Measurements from ENCODE around the gene CCDC106.

Gene CCDC106

DNA sequence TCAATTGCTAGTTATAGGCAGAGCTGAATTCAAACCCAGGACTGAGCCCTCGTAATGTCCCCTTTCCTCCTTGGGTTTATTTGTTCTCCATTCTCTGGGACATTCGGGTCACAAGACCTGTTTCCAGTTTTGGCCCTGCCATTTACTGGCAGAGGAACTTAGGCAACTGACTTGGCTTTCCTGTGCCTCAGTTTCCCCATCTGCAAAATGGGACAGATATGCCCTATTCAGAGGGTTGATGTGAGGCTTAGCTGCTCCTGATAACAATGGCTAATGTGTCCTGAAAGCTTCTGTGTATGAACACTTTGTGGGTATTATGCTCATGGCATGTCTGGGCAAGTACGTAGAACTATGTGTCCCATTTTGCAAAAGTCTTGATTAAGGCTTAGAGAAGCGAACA lies 46.9 kb upstream of the CCDC106 start:
- no peak for DNase-seq
- peaks cover 9% of the 10 kb centered on the region for H3K36me3 ChIP-seq (replicated peaks)
- no peaks in the 10 kb centered on the region for H3K27me3 ChIP-seq (replicated peaks)
- H3K27ac ChIP-seq = no peak overlapping the region
- in situ Hi-C loops (cut with HindIII; ENCODE audit: low pct_ligation_motif_present, low sequenced_read_pairs) = loop anchor here (25.0 kb wide), 1 partner anchor 214 kb away; the partner anchor contains the start of genes RPL28, TMEM190 and TMEM238
- peak overlapping the region; percentile 79 for H3K4me3 ChIP-seq (ENCODE audit: low read depth, low read length)
- TF ChIP-seq, protein P1, sequence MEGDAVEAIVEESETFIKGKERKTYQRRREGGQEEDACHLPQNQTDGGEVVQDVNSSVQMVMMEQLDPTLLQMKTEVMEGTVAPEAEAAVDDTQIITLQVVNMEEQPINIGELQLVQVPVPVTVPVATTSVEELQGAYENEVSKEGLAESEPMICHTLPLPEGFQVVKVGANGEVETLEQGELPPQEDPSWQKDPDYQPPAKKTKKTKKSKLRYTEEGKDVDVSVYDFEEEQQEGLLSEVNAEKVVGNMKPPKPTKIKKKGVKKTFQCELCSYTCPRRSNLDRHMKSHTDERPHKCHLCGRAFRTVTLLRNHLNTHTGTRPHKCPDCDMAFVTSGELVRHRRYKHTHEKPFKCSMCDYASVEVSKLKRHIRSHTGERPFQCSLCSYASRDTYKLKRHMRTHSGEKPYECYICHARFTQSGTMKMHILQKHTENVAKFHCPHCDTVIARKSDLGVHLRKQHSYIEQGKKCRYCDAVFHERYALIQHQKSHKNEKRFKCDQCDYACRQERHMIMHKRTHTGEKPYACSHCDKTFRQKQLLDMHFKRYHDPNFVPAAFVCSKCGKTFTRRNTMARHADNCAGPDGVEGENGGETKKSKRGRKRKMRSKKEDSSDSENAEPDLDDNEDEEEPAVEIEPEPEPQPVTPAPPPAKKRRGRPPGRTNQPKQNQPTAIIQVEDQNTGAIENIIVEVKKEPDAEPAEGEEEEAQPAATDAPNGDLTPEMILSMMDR (IDR thresholded peaks at IDR 0.05; ENCODE audit: low read depth, low read length, missing control alignments) = no peak

DNA sequence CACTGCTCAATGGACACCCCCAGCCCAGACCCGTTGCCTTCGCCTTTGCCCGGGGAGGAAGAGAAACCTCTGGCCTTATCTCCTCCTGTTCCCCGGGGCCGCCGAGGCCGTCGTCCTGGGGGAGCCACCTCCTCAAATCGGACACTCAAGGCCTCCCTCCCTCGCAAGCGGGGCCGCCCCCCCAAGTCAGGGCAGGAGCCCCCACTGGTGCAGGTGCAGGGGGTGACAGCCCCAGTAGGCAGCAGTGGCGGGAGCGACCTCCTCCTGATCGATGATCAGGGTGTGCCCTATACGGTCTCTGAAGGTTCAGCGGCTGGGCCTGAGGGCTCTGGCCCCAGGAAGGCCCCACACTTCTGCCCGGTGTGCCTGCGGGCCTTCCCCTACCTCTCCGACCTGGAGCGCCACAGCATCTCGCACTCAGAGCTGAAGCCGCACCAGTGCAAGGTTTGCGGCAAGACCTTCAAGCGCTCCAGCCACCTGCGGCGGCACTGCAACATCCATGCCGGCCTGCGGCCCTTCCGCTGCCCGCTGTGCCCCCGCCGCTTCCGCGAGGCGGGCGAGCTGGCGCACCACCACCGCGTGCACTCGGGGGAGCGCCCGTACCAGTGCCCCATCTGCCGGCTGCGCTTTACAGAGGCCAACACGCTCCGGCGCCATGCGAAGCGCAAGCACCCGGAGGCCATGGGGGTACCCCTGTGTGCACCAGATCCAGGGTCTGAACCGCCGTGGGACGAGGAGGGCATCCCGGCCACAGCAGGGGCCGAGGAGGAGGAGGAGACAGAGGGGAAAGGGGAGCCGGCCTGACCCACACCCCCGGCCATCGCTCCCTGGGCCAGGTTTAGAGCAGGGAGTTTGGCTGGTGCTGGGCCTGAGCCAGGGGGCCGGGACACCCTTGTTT lies 45.7 kb upstream of the CCDC106 start:
- no peaks in the 10 kb centered on the region for H3K27me3 ChIP-seq (replicated peaks)
- TF ChIP-seq, protein P1 (IDR thresholded peaks at IDR 0.05; ENCODE audit: low read depth, low read length, missing control alignments) = no peak
- peaks cover 3% of the 10 kb centered on the region for H3K36me3 ChIP-seq (replicated peaks)
- H3K27ac ChIP-seq = no peak overlapping the region
- in situ Hi-C loops (cut with HindIII; ENCODE audit: low pct_ligation_motif_present, low sequenced_read_pairs) = loop anchor here (25.0 kb wide), 1 partner anchor 215 kb away; the partner anchor contains the start of genes RPL28, TMEM190 and TMEM238
- no peak for DNase-seq
- no peak overlapping the region for H3K4me3 ChIP-seq (ENCODE audit: low read depth, low read length)

DNA sequence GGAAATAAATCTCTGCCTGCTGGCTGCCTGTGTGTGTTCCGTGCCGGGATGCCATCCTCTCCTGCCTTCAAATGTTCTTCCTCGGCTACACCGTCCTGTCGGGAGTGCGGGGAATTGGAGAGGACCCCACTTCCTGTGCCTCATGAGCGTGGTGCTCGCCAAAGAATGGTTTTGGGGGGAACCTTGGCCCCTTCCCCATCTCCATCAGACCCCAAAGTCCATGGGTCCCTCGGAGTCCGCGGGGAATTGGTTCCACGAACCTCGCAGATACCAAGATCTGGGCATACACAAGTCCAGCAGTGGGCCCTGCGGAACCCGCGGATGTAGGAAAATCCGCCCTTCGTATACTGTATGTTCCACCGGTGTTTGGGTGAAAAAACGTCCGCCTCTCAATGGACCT lies 44.9 kb upstream of the CCDC106 start:
- Histone ChIP-seq H3K27me3 (replicated peaks) (no peaks in the 10 kb centered on the region), H3K27ac (no peak overlapping the region), H3K36me3 (replicated peaks) (peaks cover 3% of the 10 kb centered on the region), H3K4me3 (ENCODE audit: low read depth, low read length) (no peak overlapping the region)
- no peak for DNase-seq
- TF ChIP-seq, protein P1 (IDR thresholded peaks at IDR 0.05; ENCODE audit: low read depth, low read length, missing control alignments) = no peak
- in situ Hi-C loops (cut with HindIII; ENCODE audit: low pct_ligation_motif_present, low sequenced_read_pairs) = loop anchor here (25.0 kb wide), 1 partner anchor 216 kb away; the partner anchor contains the start of genes RPL28, TMEM190 and TMEM238

DNA sequence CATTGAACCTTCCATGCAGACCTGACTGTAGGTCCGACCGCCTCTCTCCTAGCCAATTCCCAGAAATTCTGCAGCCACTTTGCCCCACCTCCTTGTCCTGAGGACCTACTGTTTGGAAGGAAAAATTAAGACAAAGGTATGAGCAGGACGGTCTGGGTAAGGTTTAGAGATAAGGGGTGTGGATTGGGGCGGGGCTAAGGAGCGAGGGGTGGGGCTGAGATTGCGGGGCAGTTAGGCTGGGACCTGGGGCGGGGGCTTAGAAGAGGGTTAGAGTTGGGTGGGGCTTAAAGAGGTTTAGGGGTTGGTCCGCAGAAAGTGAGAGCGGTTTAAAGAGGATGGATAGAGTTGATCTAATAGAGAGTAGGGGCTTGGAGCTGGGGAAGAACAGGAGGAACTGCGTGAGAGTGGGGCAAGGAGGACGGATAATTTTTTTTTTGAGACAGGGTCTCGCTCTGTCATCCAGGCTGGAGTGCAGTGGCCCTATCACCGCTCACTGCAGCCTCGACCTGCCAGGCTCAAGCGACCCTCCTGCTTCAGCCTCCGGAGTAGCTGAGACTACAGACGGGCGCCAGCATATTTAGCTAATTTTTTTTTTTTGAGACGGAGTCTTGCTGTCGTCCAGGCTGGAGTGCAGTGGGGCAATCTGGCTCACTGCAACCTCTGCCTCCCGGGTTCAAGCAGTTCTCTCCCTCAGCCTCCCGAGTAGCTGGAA lies 44.3 kb upstream of the CCDC106 start:
- Histone ChIP-seq H3K27ac (no peak overlapping the region), H3K27me3 (replicated peaks) (no peaks in the 10 kb centered on the region), H3K36me3 (replicated peaks) (peaks cover 3% of the 10 kb centered on the region), H3K4me3 (ENCODE audit: low read depth, low read length) (no peak overlapping the region)
- DNase-seq = no peak
- TF ChIP-seq, protein P1 (IDR thresholded peaks at IDR 0.05; ENCODE audit: low read depth, low read length, missing control alignments) = no peak
- in situ Hi-C loops (cut with HindIII; ENCODE audit: low pct_ligation_motif_present, low sequenced_read_pairs) = loop anchor here (25.0 kb wide), 1 partner anchor 216 kb away; the partner anchor contains the start of genes RPL28, TMEM190 and TMEM238

- in situ Hi-C loops (cut with HindIII; ENCODE audit: low pct_ligation_motif_present, low sequenced_read_pairs) = loop anchor here (25.0 kb wide), 1 partner anchor 218 kb away; the partner anchor contains the start of genes RPL28, TMEM190 and TMEM238
- H3K4me3 ChIP-seq (ENCODE audit: low read depth, low read length) = peak overlapping the region; percentile 90
- peak overlapping the region; percentile 72 for H3K27ac ChIP-seq
- H3K36me3 ChIP-seq (replicated peaks) = peaks cover 8% of the 10 kb centered on the region
- H3K27me3 ChIP-seq (replicated peaks) = no peaks in the 10 kb centered on the region
- TF ChIP-seq, protein P1 (IDR thresholded peaks at IDR 0.05; ENCODE audit: low read depth, low read length, missing control alignments) = no peak
- peak; percentile 98 for DNase-seq
These were observed 42.8 kb upstream of the CCDC106 start for GRCh38 chr19:55605207-55605636.
